Upper lobe of left lung (tissue), 6 donors: ENCODE measurements around the gene CAPN10. TPM values are rescaled to one million over a fixed set of nuclear protein-coding genes. Genes with fewer than 3 reads are reported as not detected.
A peak's percentile ranks its signal among the peaks of the same experiment; 100 is the strongest.
"Not testable (repeated sequence)": the region's sequence is repeated elsewhere in the genome, so short reads cannot be mapped to it uniquely, and the experiment has no call there.

ENCODE experiments used
- ATAC-seq, 2 donors: fragments of 200-7000 bp; cut with Tn5 transposase; one replicate each; pipeline ENCODE4 v1.9.1; 2022; ENCODE audit warnings: mild to moderate bottlenecking in 2 of 2, moderate library complexity in 2 of 2; ENCODE audit not compliant: low FRiP score in 2 of 2
- DNase-seq, 2 donors: peaks; one replicate each; pipeline ENCODE4 v3.0.0-alpha.2; 2019 to 2020
- H3K27ac ChIP-seq, 4 donors: fragments of 200-600 bp; sonication (generic); one replicate each; pipeline ENCODE4 v1.5.1; 2016 to 2019
- H3K27me3 ChIP-seq, 4 donors: fragments of 200-600 bp; sonication (generic); one replicate each; pipeline ENCODE4 v1.5.1; 2017 to 2019
- H3K36me3 ChIP-seq, 4 donors: fragments of 200-600 bp; sonication (generic); one replicate each; pipeline ENCODE4 v1.5.1; 2016 to 2019
- H3K4me1 ChIP-seq, 4 donors: fragments of 200-600 bp; sonication (generic); one replicate each; pipeline ENCODE4 v1.5.1; 2018 to 2019
- H3K4me3 ChIP-seq, 4 donors: fragments of 200-600 bp; sonication (generic); one replicate each; pipeline ENCODE4 v1.5.1; 2017 to 2019; ENCODE audit warnings: mild to moderate bottlenecking in 2 of 4, moderate library complexity in 1 of 4
- H3K9me3 ChIP-seq, 4 donors: fragments of 200-600 bp; sonication (generic); one replicate each; pipeline ENCODE4 v1.5.1; 2018 to 2019
- EP300 ChIP-seq, 4 donors: sonication (generic); formaldehyde crosslinking; IDR thresholded peaks; one replicate each; pipeline ENCODE4 v1.5.1; 2017; ENCODE audit warnings: antibody characterized with exemption in 4 of 4, control low read depth in 2 of 4
- POLR2A ChIP-seq, 4 donors: fragments of 450-650 bp; IDR thresholded peaks; one replicate each; pipeline ENCODE4 v1.5.1; 2016 to 2017; ENCODE audit warnings: antibody characterized with exemption in 4 of 4, mild to moderate bottlenecking in 2 of 4
- POLR2AphosphoS5 ChIP-seq, 2 donors: sonication (generic); formaldehyde crosslinking; IDR thresholded peaks; one replicate each; pipeline ENCODE4 v1.5.1; 2017; ENCODE audit warnings: antibody characterized with exemption in 2 of 2
- WGBS, 2 donors: methylation state at CpG; one replicate each; pipeline ENCODE4 v1.1.5; 2017 to 2018; 5-methylcytosine and 5-hydroxymethylcytosine counted together
- total RNA-seq, 6 donors: library from RNA; depleted of rRNA in 4 of 6; stranded (reverse); fragments of >200 nt in 4 of 6; gene quantifications; one replicate each; pipeline versions ENCODE4 v1.1.0 to v1.2.1, GENCODE V29; 2016 to 2021
- TF ChIP-seq, protein P1 (sequence below), 6 experiments: fragments of 450-650 bp in 4 of 6; fragments of 200-600 bp in 2 of 6; sonication (generic) in 2 of 6; IDR thresholded peaks; one replicate each; pipeline ENCODE4 v1.5.1; 2016 to 2019; ENCODE audit warnings: antibody characterized with exemption in 6 of 6
- donor health status: DM: no; HTN: no; CAD: no; lungs with moderate emphysema.
- donor health status: DM: no; HTN: yes; CAD: no; lungs with severe emphysema.

Gene CAPN10, protein sequence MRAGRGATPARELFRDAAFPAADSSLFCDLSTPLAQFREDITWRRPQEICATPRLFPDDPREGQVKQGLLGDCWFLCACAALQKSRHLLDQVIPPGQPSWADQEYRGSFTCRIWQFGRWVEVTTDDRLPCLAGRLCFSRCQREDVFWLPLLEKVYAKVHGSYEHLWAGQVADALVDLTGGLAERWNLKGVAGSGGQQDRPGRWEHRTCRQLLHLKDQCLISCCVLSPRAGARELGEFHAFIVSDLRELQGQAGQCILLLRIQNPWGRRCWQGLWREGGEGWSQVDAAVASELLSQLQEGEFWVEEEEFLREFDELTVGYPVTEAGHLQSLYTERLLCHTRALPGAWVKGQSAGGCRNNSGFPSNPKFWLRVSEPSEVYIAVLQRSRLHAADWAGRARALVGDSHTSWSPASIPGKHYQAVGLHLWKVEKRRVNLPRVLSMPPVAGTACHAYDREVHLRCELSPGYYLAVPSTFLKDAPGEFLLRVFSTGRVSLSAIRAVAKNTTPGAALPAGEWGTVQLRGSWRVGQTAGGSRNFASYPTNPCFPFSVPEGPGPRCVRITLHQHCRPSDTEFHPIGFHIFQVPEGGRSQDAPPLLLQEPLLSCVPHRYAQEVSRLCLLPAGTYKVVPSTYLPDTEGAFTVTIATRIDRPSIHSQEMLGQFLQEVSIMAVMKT
- 100 to 1,000 TPM in 1 of 6 donors, 10 to 100 TPM in 5; 35.3 to 118 (median 38.9) TPM for total RNA-seq

GRCh38 chr2:240586198-240586918, at the start of gene CAPN10:
Gene CAPN10, plus strand, starts transcription at chr2:240586734. Its CDS starts 178 bp downstream, at chr2:240586912.
- peaks cover 27 to 41% (median 35%) of the 10 kb centered on the region in 4 donors for H3K4me1 ChIP-seq
- WGBS, 2 donors: 0 to 1% methylated on average over 8 to 47 of the region's 88 CpGs
- peak within 1 kb of the TSS; percentile 79 to 99 (median 90) for H3K4me3 ChIP-seq

DNA sequence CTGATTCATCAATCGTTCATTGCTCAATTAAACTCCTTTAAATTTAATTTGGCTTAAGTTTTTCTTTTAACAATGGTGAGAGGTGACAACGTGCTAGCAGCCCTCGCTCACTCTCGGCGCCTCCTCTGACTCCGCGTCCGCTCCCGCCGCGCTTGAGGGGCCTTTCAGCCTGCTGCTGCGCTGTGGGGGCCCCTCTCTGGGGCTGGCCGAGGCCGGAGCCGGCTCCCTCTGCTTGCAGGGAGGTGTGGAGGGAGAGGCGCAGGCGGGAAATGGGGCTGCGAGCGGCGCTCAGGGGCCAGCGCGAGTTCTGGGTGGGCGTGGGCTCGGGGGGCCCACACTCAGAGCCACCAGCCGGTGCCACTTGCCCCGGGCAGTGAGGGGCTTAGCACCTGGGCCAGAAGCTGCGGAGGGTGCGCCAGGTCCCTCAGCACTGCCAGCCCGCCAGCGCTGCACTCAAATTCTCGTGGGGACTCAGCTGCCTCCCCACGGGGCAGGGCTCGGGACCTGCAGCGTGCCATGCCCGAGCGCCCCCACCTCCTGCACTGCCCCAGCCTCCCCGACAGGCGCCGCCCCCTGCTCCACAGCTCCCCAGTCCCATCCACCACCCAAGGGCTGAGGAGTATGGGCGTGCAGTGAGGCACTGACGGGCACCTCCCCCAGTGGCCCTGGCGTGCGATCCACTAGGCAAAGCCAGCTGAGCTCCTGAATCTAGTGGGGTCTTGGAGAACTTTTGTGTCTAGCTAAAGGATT, 48.3 kb upstream of the CAPN10 start:
- H3K27me3 ChIP-seq: no peaks in the 10 kb centered on the region
- no peak overlapping the region for H3K4me3 ChIP-seq
- no peak for ATAC-seq
- H3K27ac ChIP-seq: no peak overlapping the region
- TF ChIP-seq POLR2AphosphoS5 (IDR thresholded peaks at IDR 0.05) (no peak), EP300 (IDR thresholded peaks at IDR 0.05) (no peak), POLR2A (IDR thresholded peaks at IDR 0.05) (no peak)
- TF ChIP-seq, protein P1, sequence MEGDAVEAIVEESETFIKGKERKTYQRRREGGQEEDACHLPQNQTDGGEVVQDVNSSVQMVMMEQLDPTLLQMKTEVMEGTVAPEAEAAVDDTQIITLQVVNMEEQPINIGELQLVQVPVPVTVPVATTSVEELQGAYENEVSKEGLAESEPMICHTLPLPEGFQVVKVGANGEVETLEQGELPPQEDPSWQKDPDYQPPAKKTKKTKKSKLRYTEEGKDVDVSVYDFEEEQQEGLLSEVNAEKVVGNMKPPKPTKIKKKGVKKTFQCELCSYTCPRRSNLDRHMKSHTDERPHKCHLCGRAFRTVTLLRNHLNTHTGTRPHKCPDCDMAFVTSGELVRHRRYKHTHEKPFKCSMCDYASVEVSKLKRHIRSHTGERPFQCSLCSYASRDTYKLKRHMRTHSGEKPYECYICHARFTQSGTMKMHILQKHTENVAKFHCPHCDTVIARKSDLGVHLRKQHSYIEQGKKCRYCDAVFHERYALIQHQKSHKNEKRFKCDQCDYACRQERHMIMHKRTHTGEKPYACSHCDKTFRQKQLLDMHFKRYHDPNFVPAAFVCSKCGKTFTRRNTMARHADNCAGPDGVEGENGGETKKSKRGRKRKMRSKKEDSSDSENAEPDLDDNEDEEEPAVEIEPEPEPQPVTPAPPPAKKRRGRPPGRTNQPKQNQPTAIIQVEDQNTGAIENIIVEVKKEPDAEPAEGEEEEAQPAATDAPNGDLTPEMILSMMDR (IDR thresholded peaks at IDR 0.05): no peak
- WGBS, 2 donors: 97% methylated on average over 17 to 43 of the region's 43 CpGs
- no peaks in the 10 kb centered on the region for H3K4me1 ChIP-seq
- no peaks in the 10 kb centered on the region for H3K9me3 ChIP-seq
- H3K36me3 ChIP-seq: peaks cover 0 to 28% (median 13%) of the 10 kb centered on the region in 4 donors
- DNase-seq: peak in 1 of 2 donors; percentile 79

More at GRCh38 chr2:240586198-240586918, at the start of gene CAPN10:
- peak in 1 of 4 donors; percentile 75 for TF ChIP-seq EP300 (IDR thresholded peaks at IDR 0.05)
- TF ChIP-seq, protein P1 (IDR thresholded peaks at IDR 0.05): peak in 4 of 6 experiments; percentile 13 to 57 (median 28)
- peak; percentile 47 to 78 (median 50) for TF ChIP-seq POLR2A (IDR thresholded peaks at IDR 0.05)
- TF ChIP-seq POLR2AphosphoS5 (IDR thresholded peaks at IDR 0.05): peak; percentile 89 to 90
- ATAC-seq (peak; percentile 95 to 98), DNase-seq (peak; percentile 99 to 100)
- H3K9me3 ChIP-seq: no peaks in the 10 kb centered on the region
- peak within 1 kb of the TSS; percentile 80 to 96 (median 88) for H3K27ac ChIP-seq
- H3K36me3 ChIP-seq: peaks cover 0 to 23% (median 15%) of the 10 kb centered on the region in 4 donors
- no peaks in the 10 kb centered on the region for H3K27me3 ChIP-seq

DNA sequence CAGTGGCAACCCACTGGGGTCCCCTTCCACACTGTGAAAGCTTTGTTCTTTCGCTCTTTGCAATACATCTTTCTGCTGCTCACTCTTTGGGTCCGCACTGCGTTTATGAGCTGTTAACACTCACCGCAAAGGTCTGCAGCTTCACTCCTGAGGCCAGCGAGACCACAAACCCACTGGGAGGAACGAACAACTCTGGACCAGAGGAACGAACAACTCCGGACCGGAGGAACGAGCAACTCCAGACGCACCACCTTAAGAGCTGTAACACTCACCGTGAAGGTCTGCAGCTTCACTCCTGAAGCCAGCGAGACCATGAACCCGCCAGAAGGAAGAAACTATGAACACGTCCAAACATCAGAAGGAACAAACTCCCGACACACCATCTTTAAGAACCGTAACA, 47.4 kb upstream of the CAPN10 start:
- not testable (repeated sequence) for H3K27ac ChIP-seq, ATAC-seq, H3K9me3 ChIP-seq, DNase-seq, H3K4me3 ChIP-seq, H3K4me1 ChIP-seq, H3K27me3 ChIP-seq
- peaks cover 0 to 28% (median 15%) of the 10 kb centered on the region in 4 donors for H3K36me3 ChIP-seq
- WGBS, 2 donors: 96 to 97% methylated on average over 15 to 17 of the region's 17 CpGs

- H3K27me3 ChIP-seq: no peaks in the 10 kb centered on the region
- H3K4me3 ChIP-seq: no peak overlapping the region
- H3K9me3 ChIP-seq: no peaks in the 10 kb centered on the region
- no peak overlapping the region for H3K27ac ChIP-seq
- no peak for DNase-seq
- TF ChIP-seq POLR2AphosphoS5 (IDR thresholded peaks at IDR 0.05) (no peak), EP300 (IDR thresholded peaks at IDR 0.05) (no peak), POLR2A (IDR thresholded peaks at IDR 0.05) (no peak)
- TF ChIP-seq, protein P1 (IDR thresholded peaks at IDR 0.05): no peak
- ATAC-seq: no peak
- no peaks in the 10 kb centered on the region for H3K4me1 ChIP-seq
- peaks cover 0 to 28% (median 15%) of the 10 kb centered on the region in 4 donors for H3K36me3 ChIP-seq
Measured at GRCh38 chr2:240539906-240540305, 46.6 kb upstream of the CAPN10 start.
